Endodermal cell (in vitro differentiated cells): ENCODE measurements around the gene SLC2A10. TPM values are rescaled to one million over a fixed set of nuclear protein-coding genes. Genes with fewer than 3 reads are reported as not detected.

Experiments
- DNase-seq: peaks from one replicate; pipeline ENCODE4 v3.0.0-alpha.2; 2017
- H3K27ac ChIP-seq: 2 replicates; pipeline ENCODE4 v1.5.1; 2013; ENCODE audit warnings: mild to moderate bottlenecking, low read depth, low read length, moderate library complexity
- H3K27me3 ChIP-seq: 2 replicates; pipeline ENCODE4 v1.6.1; 2013; ENCODE audit warnings: mild to moderate bottlenecking, low read length, moderate library complexity; ENCODE audit not compliant: insufficient read depth, control insufficient read depth, poor library complexity, severe bottlenecking
- H3K36me3 ChIP-seq: 2 replicates; pipeline ENCODE4 v1.7.0; 2013; ENCODE audit warnings: mild to moderate bottlenecking, low read length, moderate library complexity; ENCODE audit not compliant: control insufficient read depth, insufficient read depth
- H3K4me1 ChIP-seq: one replicate; pipeline ENCODE4 v1.7.0; 2013; ENCODE audit warnings: low read length; ENCODE audit not compliant: control insufficient read depth, insufficient read depth
- H3K4me3 ChIP-seq: 2 replicates; pipeline ENCODE4 v1.5.1; 2013; ENCODE audit warnings: mild to moderate bottlenecking, low read length, moderate library complexity
- H3K9ac ChIP-seq: 2 replicates; pipeline ENCODE4 v1.6.1; 2013; ENCODE audit warnings: mild to moderate bottlenecking, low read length, moderate library complexity; ENCODE audit not compliant: poor library complexity, severe bottlenecking; ENCODE audit errors: extremely low read depth
- H3K9me3 ChIP-seq: 2 replicates; pipeline ENCODE4 v1.6.1; 2013; ENCODE audit warnings: mild to moderate bottlenecking, low read length, moderate library complexity; ENCODE audit not compliant: control insufficient read depth
- H3K27ac Mint-ChIP-seq: 2 replicates; pipeline ENCODE4 v1.8.0; 2020; ENCODE audit warnings: mixed read lengths
- H3K27me3 Mint-ChIP-seq: 2 replicates; pipeline ENCODE4 v1.8.0; 2021; ENCODE audit warnings: mild to moderate bottlenecking, mixed read lengths; ENCODE audit not compliant: insufficient read depth
- H3K36me3 Mint-ChIP-seq: 2 replicates; pipeline ENCODE4 v1.8.0; 2020; ENCODE audit warnings: low read depth, mixed read lengths
- H3K4me1 Mint-ChIP-seq: 2 replicates; pipeline ENCODE4 v1.8.0; 2020; ENCODE audit warnings: mixed read lengths
- H3K4me3 Mint-ChIP-seq: 2 replicates; pipeline ENCODE4 v1.8.0; 2020; ENCODE audit warnings: mild to moderate bottlenecking, moderate library complexity, mixed read lengths
- H3K9me3 Mint-ChIP-seq: 2 replicates; pipeline ENCODE4 v1.8.0; 2020; ENCODE audit warnings: mild to moderate bottlenecking, mixed read lengths
- WGBS, 2 experiments: methylation state at CpG; one replicate each; pipeline versions ENCODE4 v1.1.5 to v1.1.7; 2013; ENCODE audit warnings: missing lambda C conversion rate in 2 of 2, mixed read lengths in 1 of 2; ENCODE audit not compliant: insufficient coverage in 1 of 2, insufficient read length in 1 of 2; 5-methylcytosine and 5-hydroxymethylcytosine counted together
- total RNA-seq, 2 donors: library from RNA; stranded (reverse); fragmentation: NEBNext Ultra II Directional in 1 of 2; extraction: Animal tissue kit (Norgen Biotek cat#: 25700) in 1 of 2; gene quantifications; 2 replicates in 1 of 2; 3 replicates in 1 of 2; pipeline ENCODE4 v1.2.1, GENCODE V29; 2021
- TF ChIP-seq, protein P1 (sequence below): fragments of 200-600 bp; sonication (generic); conservative IDR thresholded peaks from 2 replicates; pipeline ENCODE4 v1.5.0; 2021; ENCODE audit warnings: antibody characterized with exemption, mild to moderate bottlenecking

The SLC2A10 gene
- total RNA-seq, 2 donors from 2014 or later, result 12.4 to 19.6 TPM

DNA sequence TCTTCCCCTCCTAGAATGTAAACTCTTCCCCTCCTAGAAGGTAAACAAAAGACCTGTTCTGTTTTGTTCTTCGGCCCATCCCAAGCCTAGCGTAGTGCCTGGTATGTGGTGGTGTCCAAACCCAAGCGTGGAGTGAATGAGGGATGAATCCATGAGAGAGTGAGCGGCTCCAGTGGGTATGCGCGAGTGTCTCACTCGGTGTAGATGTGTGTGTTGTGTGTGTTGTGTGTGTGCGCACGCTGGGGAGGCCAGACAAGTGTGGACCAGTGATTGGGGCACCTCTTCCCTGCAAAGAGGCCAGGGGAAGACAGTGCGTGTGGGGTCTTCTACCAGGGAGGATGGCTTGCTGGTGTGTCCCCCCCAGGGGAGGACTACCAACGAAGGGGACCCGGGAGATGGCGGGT is 392 bp upstream of the SLC2A10 start:
- Mint-ChIP-seq H3K4me1 (peaks cover 23% of the 10 kb centered on the region), H3K36me3 (peaks cover 6% of the 10 kb centered on the region), H3K27me3 (peaks cover 6% of the 10 kb centered on the region), H3K9me3 (peaks cover 21% of the 10 kb centered on the region), H3K27ac (peak overlapping the region; percentile 85), H3K4me3 (peak overlapping the region; percentile 73)
- Histone ChIP-seq H3K4me1 (no peaks in the 10 kb centered on the region), H3K9ac (peak overlapping the region; percentile 11), H3K27me3 (no peaks in the 10 kb centered on the region), H3K9me3 (peaks cover 23% of the 10 kb centered on the region), H3K36me3 (no peaks in the 10 kb centered on the region), H3K4me3 (peak overlapping the region; percentile 78), H3K27ac (no peak overlapping the region)
- 65 to 85% methylated on average over 6 to 13 of the region's 13 CpGs for WGBS, 2 experiments
- DNase-seq, result no peak
- TF ChIP-seq, protein P1, sequence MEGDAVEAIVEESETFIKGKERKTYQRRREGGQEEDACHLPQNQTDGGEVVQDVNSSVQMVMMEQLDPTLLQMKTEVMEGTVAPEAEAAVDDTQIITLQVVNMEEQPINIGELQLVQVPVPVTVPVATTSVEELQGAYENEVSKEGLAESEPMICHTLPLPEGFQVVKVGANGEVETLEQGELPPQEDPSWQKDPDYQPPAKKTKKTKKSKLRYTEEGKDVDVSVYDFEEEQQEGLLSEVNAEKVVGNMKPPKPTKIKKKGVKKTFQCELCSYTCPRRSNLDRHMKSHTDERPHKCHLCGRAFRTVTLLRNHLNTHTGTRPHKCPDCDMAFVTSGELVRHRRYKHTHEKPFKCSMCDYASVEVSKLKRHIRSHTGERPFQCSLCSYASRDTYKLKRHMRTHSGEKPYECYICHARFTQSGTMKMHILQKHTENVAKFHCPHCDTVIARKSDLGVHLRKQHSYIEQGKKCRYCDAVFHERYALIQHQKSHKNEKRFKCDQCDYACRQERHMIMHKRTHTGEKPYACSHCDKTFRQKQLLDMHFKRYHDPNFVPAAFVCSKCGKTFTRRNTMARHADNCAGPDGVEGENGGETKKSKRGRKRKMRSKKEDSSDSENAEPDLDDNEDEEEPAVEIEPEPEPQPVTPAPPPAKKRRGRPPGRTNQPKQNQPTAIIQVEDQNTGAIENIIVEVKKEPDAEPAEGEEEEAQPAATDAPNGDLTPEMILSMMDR, result no peak

DNA sequence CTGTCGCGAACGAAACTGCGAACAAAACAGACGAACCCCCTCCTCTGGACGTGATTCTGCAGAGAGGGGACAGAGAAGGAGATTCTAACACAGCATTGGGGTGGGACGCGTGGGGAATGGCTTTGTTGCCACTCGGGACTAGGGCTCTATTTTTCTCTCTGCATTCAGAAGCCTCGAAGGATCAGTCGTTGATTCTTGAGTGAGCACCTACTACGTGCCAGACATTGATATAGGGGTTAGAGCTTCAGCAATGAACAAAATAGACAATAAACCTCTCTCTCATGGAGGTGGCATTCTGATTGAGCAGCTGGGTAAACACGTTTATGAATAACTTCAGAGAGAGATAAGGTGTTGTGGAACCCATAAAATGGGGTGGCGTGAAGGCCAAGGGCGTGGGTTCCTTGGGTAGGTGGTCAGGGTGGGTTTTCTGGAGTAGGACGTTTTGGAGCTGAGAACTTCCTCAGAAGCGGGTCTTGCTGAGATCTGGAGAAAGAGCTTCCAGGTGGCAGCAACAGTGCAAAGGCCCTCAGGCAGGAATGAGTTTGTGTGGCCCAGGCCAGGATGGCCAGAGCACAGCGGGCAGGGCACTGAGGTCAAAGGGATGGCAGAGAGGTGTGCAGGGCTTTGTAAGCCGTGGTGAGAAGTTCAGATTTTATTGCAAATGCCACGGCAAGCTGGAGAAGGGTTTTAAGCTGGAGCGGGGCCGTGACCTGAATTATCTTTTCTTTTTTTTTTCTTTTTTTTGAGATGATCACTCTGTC is 884 bp downstream of the SLC2A10 start:
- peak overlapping the region; percentile 84 for H3K27ac Mint-ChIP-seq
- Histone ChIP-seq H3K4me3 (peak overlapping the region; percentile 78), H3K36me3 (no peaks in the 10 kb centered on the region), H3K27me3 (no peaks in the 10 kb centered on the region), H3K27ac (no peak overlapping the region), H3K4me1 (no peaks in the 10 kb centered on the region), H3K9me3 (peaks cover 20% of the 10 kb centered on the region), H3K9ac (peak overlapping the region; percentile 51)
- H3K9me3 Mint-ChIP-seq, result peaks cover 18% of the 10 kb centered on the region
- peaks cover 6% of the 10 kb centered on the region for H3K36me3 Mint-ChIP-seq
- H3K4me3 Mint-ChIP-seq, result peak overlapping the region; percentile 73
- TF ChIP-seq, protein P1, result no peak
- DNase-seq, result no peak
- peaks cover 24% of the 10 kb centered on the region for H3K4me1 Mint-ChIP-seq
- peaks cover 6% of the 10 kb centered on the region for H3K27me3 Mint-ChIP-seq
- WGBS, 2 experiments, result 59 to 66% methylated on average over 19 to 22 of the region's 22 CpGs

DNA sequence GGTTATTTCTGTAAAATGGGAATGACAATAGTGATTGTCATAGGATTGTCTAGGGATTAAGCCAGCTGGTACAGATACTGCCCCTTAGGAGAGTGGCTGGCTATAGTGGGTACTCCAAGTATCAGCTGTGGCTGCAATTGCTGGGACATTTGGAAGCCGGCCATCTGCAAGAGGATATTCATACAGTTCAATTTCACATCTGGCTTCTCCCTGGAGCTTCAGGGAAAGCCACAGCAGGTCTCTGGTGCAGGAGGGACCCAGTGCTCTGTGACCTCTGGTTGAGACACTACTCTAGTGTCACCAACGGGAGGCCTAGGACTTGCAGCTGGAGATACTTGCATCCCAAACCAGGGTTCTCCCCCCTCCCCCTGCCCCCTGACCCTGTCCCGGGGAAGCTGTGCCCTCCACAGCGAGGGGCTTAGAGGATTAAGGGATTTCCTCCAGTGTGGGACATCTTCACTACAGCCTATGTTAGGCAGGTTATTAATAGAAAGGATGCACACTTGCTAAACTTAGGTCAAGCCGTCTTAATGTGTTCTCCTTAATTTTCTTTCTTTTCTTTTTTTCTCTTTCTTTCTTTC is 2.7 kb downstream of the SLC2A10 start:
- H3K27me3 ChIP-seq, result no peaks in the 10 kb centered on the region
- WGBS, 2 experiments, result 85 to 100% methylated on average over 1 to 5 of the region's 5 CpGs
- Mint-ChIP-seq H3K27ac (no peak overlapping the region), H3K4me3 (no peak overlapping the region), H3K9me3 (peaks cover 3% of the 10 kb centered on the region), H3K36me3 (peaks cover 4% of the 10 kb centered on the region), H3K4me1 (peaks cover 26% of the 10 kb centered on the region), H3K27me3 (peaks cover 5% of the 10 kb centered on the region)
- no peaks in the 10 kb centered on the region for H3K4me1 ChIP-seq
- H3K9ac ChIP-seq, result no peak overlapping the region
- H3K27ac ChIP-seq, result no peak overlapping the region
- H3K4me3 ChIP-seq, result no peak overlapping the region
- TF ChIP-seq, protein P1, result no peak
- H3K9me3 ChIP-seq, result peaks cover 2% of the 10 kb centered on the region
- no peak for DNase-seq
- H3K36me3 ChIP-seq, result no peaks in the 10 kb centered on the region
